Muscle of back (tissue), 11 donors: ENCODE results near the gene TOX3. TPM values are rescaled to one million over a fixed set of nuclear protein-coding genes. Genes with fewer than 3 reads are reported as not detected.

Source experiments
- DNase-seq, 3 donors: peaks; one replicate each; pipeline versions ENCODE4 v3.0.0 to v3.0.0-alpha.2; 2013
- polyA plus RNA-seq, 10 donors: library from polyadenylated mRNA; unstranded; fragments of 120-200 nt; gene quantifications; one replicate each; pipeline ENCODE4 v1.2.1, GENCODE V29; 2013; ENCODE audit not compliant: insufficient read length in 10 of 10

The TOX3 gene
- polyA plus RNA-seq, 10 donors = 1.2 to 4.2 (median 1.5) TPM

DNA sequence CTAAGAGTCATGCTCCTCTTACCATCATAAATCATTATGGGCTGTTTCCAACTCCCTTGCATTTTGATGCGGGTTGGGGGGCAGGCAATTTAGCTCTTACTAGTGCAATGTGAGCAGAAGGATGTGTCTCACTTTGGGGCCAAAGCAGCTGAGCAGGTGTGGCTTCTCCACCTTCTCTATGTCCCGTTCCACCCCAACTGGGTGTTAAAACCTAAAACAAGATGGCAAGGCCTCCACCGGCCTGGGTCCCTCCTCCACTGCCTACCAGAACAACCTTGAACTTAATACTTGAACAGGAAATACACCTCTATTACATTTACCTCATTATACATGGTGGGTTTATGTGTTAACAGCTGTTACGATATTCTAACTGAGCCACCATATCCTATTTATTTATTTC lies 52.8 kb downstream of the TOX3 start:
- DNase-seq = no peak

GRCh38 chr16:52492789-52493357 lies 54.1 kb downstream of the TOX3 start:
- no peak for DNase-seq

DNA sequence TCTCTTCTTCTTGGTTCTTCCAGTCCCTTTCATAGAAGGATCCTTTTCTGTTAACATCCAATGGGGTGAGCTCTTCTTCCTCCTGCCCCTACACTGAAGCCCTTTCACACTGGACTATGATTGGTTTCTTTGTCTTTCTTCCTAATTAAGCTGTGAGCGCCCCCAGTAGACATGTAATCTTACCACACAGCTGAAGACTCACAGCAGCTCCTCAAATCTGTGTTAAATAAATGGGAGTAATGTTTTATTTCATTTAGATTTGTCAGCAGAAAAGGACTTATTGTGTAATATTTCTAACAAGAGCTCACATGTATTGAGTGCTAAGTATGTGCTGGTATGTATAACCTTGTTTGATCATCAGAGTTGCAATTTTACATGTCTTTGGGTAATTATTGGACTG lies 55.7 kb downstream of the TOX3 start:
- DNase-seq = no peak

GRCh38 chr16:52489894-52490293 lies 57.0 kb downstream of the TOX3 start:
- no peak for DNase-seq

GRCh38 chr16:52488837-52489289 lies 58.1 kb downstream of the TOX3 start:
- no peak for DNase-seq

GRCh38 chr16:52487849-52488457 lies 59.0 kb downstream of the TOX3 start:
- no peak for DNase-seq

GRCh38 chr16:52480237-52480636 lies 66.7 kb downstream of the TOX3 start:
- DNase-seq = no peak

GRCh38 chr16:52476111-52476510 lies 70.8 kb downstream of the TOX3 start:
- no peak for DNase-seq

DNA sequence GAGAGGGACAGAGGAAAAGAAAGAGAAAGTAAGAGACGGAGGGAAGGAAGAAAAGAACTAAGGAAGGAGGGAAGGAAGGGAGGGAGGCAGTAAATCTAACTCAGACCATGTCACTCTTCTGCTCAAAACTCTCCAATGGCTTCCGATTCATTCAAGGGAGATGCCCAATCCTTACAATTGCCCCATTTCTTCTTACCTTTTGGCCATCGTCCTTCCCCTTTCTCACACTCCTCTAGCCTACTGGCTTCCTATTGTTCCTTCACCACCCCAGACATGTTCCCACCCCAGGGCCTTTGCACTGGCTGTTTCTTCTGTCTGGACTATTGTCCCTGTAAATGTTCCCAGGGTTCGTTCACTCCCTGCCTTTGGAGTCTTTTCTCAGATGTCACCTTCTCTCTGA lies 72.3 kb downstream of the TOX3 start:
- DNase-seq = no peak

DNA sequence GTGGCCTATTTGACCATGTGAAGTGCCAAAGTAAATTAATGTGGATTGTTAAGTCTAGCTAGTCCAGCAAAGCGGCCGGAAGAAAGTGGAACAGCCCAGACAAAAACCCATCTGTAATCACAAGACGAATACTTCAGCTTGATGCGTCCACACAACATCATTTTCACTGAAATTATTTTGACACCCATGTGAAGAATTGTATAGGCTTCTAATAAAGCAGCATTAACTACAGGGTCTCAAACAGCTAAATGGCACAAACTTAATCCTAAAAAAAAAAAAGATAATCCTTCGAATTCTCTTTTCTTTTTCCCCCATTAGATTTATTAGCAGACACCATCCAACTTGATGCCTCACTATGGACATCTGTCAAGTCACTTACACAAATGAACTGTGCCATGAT lies 73.8 kb downstream of the TOX3 start:
- DNase-seq = no peak

GRCh38 chr16:52471650-52472370 lies 75.1 kb downstream of the TOX3 start:
- DNase-seq = no peak

DNA sequence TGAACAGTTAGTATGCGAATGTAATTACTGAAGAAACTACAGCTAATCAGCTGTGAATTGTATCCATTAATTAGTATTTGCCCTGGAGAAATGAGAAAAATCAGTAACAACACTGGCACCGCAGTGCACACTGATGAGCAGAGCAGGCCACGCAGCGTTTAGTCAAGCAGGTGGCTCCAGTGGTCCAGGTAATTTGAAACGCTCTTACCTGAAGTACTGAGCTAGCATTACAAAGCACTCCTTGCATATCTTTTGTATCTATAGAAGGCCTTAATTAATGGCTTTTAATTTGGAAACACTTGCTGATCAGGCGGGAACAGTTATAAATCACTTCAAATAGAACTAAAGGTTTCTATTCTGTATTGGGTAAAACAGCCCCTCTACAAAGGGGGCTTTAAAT lies 76.4 kb downstream of the TOX3 start:
- no peak for DNase-seq

- DNase-seq = no peak
Observed at GRCh38 chr16:52469775-52470174, 77.2 kb downstream of the TOX3 start.

DNA sequence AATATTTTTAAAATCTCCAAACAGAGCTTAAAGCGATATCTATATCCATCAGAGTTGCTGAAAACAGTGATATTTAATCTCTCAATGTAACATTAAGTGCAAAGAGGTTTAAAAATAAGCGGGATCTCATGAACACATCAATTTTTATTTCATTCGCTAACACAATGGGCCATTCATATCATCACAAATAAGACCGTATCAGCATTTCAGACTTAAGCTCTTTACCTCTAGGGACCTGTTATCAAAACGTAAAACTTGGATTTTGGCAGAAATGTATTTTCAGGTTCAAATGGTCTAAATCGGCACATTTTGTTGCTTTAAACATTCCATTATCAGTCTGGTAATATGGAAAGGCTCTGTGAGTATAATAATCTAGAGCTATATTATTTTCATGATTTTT lies 77.9 kb downstream of the TOX3 start:
- DNase-seq = no peak

- no peak for DNase-seq
Observed at GRCh38 chr16:52467753-52468152, 79.2 kb downstream of the TOX3 start.

DNA sequence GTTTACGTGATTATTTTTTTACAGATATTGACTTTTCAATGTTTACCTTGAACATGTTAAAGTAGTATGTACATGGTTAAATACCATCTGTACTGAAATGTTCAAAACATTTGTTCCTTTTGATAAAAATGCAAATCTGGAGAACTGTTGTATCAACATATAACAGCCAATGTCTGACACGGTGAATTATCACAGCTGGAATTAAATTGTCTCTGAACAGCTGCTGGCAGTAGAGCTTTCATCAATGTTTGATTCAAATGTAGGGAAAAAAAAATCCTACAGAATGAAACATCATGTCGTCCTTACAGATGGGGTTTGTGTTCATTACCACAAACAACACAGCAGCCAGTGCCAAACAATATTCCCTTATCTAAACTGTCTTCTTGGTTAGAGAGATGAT lies 79.9 kb downstream of the TOX3 start:
- peak in 1 of 3 donors; percentile 17 for DNase-seq

- DNase-seq = no peak
Observed at GRCh38 chr16:52465711-52466267, 81.2 kb downstream of the TOX3 start.

- DNase-seq = no peak
Observed at GRCh38 chr16:52463904-52464303, 83.0 kb downstream of the TOX3 start.

GRCh38 chr16:52462816-52463215 lies 84.1 kb downstream of the TOX3 start:
- no peak for DNase-seq

GRCh38 chr16:52460639-52461178 lies 86.2 kb downstream of the TOX3 start:
- DNase-seq = no peak

DNA sequence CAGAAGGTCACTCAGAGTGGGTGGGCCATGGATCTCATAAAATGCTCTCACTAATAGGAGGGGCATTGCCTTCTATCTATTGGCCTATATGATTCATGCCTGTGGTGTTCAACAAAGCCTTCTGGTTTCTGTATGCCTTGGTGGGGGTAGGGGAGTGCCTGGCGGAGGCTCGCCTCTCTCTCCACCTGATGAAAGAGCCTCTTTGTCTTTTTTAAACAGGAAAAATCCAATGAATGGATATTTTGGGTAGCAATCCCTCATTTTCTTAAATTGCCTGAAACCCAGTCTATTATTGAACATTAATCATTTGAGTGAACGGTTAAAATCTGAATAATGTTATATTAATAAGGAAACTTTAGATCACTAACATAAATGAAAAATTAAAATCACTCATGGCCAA lies 90.6 kb downstream of the TOX3 start:
- no peak for DNase-seq

GRCh38 chr16:52455549-52456277 lies 91.2 kb downstream of the TOX3 start:
- no peak for DNase-seq
